Measurements from ENCODE around the gene SPOCK1.

The SPOCK1 gene

DNA sequence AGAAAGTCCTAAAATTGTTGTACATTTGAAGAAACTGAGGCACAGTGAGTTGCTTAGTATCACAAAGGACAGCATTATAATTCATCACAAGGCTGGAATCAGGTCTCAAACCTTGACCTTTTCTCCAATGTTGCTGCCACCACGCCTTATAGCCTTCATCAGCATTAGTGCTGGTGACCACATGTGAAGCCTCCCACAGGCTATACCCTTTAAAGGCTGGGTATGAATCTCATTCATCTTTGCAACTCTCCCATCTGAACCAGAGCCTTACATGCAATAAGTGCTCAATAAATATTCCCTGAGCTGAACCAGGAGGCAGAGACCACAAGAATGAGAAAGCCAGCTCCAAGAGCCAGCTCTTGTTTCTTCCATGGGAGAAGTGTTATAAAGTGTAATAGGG, 104.7 kb downstream of the SPOCK1 start:
- TF ChIP-seq, protein P1, sequence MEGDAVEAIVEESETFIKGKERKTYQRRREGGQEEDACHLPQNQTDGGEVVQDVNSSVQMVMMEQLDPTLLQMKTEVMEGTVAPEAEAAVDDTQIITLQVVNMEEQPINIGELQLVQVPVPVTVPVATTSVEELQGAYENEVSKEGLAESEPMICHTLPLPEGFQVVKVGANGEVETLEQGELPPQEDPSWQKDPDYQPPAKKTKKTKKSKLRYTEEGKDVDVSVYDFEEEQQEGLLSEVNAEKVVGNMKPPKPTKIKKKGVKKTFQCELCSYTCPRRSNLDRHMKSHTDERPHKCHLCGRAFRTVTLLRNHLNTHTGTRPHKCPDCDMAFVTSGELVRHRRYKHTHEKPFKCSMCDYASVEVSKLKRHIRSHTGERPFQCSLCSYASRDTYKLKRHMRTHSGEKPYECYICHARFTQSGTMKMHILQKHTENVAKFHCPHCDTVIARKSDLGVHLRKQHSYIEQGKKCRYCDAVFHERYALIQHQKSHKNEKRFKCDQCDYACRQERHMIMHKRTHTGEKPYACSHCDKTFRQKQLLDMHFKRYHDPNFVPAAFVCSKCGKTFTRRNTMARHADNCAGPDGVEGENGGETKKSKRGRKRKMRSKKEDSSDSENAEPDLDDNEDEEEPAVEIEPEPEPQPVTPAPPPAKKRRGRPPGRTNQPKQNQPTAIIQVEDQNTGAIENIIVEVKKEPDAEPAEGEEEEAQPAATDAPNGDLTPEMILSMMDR (IDR thresholded peaks at IDR 0.05) = no peak

DNA sequence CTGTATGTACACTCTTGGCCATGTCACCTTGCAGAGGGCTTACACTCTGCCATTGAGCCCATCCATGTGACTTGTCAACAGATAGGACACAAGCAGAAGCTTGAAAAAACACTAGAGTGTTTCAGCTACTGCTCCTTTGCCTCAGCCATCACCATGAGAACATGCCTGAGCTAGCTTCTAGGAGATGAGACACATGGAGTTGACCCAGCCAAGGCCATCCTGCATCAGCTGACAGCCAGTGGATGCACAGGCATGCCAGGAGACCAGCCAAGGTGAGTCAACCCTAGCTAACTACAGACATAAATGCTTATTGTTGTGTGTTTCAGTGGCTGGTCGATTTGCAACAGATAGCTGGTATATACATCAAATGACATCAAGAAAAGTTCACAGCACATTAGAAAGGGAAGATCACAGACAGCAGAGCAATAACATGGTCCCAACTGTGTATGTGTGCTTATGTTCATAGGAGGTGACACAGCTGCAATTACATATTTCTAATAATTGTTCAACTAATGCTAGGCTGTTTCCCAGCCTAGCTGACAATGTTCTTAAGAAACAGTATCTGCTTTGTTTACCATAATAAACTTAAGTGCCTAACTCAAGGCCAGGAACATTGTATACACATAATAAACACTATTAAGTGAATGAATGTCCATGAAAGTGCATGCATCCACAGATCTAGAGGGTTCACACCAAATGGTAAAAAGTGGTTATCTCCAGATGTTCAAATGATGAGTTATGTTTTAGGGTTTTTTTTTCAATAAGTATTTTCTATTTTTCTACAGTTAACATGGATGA, 105.7 kb downstream of the SPOCK1 start:
- TF ChIP-seq, protein P1 (IDR thresholded peaks at IDR 0.05) = no peak

DNA sequence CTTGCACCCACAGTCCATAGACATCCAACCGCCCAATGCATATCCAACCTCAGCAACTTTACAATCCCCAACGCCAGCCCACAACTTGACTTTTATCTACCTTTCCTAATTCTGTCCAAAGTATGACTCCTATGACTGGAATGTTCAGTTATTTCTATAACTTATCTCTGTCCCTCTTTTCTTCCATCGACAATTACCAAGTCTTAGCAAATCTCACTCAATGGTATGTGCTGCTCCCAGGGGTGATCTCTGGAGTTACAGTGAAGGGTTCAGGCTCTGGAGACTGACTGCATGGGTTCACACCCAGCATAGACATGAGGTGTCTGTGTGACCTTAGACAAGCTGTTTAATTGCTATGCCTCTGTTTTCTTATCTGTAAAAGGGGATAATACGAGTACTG, 106.9 kb downstream of the SPOCK1 start:
- TF ChIP-seq, protein P1 (IDR thresholded peaks at IDR 0.05) = no peak

DNA sequence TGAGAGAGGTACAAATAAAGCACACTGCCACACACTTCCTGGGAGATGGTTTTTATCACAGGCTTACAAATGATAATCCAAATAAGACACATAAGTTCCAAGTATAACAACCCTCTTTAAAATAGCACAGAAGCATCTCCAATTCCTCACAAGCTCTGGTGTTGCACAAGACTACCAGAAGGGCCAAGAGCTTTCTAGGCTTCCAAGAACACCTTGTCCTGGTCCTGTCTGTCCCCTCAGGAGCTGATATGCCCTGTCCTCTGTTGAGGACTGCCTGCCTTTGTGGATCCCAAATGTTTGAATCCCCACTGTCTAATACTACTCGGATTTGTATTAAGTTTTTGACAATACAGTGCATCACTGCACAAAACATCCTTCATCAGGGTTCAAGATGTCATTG, 110.1 kb downstream of the SPOCK1 start:
- TF ChIP-seq, protein P1 (IDR thresholded peaks at IDR 0.05) = no peak

DNA sequence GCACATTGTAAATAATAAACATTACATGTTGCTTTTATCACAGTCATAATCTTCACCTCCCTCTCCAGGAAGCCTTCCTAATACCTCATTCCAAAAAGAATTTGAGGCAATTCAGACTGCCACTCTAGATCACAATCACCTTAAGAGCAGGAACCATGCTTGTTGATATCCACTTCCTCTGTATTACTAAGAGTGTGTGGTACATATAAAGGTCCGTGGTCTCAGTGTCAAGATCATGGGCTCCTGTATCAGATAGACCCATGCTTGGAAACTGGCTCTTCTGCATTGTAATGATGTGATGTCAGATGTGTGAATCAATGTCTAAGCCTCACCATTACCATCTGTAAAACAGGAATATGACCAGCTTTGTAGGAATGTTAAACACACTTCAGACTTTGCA, 114.1 kb downstream of the SPOCK1 start:
- TF ChIP-seq, protein P1 (IDR thresholded peaks at IDR 0.05) = no peak

DNA sequence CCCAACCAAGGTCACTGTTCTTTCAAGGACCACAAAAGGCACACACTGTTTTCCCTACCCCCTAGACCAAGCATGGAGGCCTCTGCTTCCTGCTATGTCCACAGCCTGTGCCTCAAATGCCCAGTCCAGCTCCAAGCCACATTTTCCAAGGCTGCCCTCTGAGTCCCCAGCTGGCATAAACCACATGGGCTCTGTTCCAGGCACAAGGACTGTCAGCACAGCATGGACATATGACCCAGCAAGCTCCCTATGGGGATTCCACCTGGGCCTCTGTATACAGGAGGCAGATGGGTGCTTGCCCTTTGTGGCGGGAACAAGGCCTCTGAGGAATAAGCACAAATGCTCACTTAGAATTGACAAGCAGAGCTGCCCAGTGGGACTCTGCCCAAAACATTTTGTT, 115.2 kb downstream of the SPOCK1 start:
- TF ChIP-seq, protein P1 (IDR thresholded peaks at IDR 0.05) = no peak

DNA sequence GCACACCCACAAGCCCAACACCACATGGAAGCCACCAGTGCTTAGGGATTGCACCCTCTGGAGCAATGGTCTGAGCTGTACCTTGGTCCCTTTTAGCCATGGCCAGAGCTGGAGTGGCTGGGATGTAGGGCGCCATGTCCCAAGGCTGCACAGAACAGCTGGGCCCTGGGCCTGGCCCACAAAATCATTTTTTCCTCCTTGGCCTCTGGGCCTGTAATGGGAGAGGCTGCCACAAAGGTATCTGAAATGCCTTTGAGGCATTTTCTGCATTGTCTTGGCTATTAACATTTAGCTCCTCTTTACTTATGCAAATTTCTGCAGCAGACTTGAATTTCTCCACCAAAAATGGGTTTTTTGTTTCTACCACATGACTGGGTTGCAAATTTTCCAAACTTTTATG, 117.6 kb downstream of the SPOCK1 start:
- TF ChIP-seq, protein P1 (IDR thresholded peaks at IDR 0.05) = no peak
